HG02623 (cell line): Measurements from ENCODE around the gene SETD3.

ENCODE experiments used
- ATAC-seq: cut with Tn5 transposase; IDR thresholded peaks from one replicate; pipeline ENCODE4 v1.9.1; 2021; ENCODE audit warnings: moderate library complexity; ENCODE audit not compliant: unreplicated experiment

The SETD3 gene

GRCh38 chr14:99479906-99480869 is at the start of gene SETD3:
SETD3 (minus strand) TSS chr14:99480859; CDS start chr14:99465805, 15,054 bp downstream.
- no peak for ATAC-seq

DNA sequence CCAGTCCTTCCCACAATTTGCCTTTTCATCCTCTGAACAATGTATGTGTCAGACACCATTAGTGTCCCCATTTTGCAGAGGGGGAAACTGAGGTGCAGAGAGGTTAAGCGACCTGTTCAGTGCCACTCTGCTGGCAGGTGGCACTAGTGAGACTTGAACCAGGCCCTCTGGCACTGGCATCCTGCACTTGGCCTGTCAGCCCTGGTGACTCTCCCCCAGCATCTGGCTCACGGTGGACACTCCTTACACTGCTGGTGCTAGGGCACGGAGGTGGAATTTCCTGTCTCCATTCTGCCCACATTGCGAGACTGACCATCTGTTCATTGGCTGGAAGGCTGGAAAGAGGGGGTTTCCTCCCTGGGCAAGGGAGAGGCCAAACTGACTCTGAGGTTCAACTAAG is 49.2 kb upstream of the SETD3 start:
- ATAC-seq = no peak

GRCh38 chr14:99527427-99528076 is 46.9 kb upstream of the SETD3 start:
- ATAC-seq = no peak

DNA sequence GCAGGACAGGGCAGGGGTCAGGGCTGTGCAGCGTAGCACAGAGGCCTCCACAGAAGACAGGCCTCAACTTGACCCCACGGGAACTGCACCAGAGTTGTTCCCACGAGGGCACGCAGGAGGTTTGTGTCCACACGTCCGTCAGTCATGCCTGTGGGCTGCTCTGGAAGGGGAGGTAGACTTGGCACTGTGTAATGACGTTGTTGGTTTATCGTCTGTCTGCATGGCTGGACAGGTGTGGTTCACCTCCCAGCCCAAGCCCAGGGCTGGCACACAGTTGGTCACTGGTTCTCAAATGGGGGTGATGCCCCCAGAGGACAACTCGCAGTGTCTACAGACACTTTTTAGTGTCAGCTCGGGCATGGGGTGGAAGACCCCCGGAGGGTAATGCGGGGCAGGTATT is 46.4 kb upstream of the SETD3 start:
- no peak for ATAC-seq

- ATAC-seq = no peak
These were observed 45.0 kb upstream of the SETD3 start for GRCh38 chr14:99525699-99526080.

- no peak for ATAC-seq
These were observed 44.4 kb upstream of the SETD3 start for GRCh38 chr14:99524804-99525698.

- ATAC-seq = no peak
These were observed 43.5 kb upstream of the SETD3 start for GRCh38 chr14:99524091-99524661.

GRCh38 chr14:99523704-99524055 is 43.0 kb upstream of the SETD3 start:
- ATAC-seq = no peak

DNA sequence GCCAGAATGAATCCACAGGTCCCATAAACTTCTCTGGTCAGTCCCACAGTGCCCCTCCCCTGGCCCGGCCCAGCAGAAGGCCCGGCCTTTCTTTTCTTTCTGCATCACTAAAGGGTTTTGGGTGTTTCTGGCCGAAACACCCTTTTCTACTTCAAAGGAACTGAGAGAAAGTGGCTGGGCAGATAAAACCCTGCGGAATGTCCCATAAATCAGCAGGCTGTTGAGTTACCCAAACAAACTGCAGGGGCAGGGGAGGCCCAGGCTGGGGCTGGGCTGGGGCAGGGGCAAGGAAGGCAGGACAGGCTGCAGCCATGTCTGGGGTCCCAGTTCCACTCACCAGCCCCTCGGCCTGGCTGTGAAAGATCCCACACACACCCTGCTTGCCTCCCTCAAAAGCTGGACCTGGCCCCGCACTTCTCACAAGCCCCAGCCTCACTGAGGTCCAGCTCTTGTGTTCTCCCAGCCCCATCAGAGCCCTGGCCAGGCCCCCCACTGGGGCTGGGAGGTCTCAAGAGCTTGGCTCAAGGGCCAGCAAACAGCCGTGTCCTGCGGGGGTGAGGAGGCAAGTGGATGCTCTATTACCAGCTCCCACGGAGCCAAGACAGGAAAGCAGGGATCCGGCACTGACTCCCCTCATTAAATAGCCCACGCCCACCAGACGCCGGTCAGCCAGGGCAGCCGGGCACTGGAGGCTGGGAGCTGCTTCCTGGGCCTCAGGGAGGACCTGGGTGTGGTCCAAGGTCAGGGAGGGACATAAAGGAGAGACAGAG is 42.5 kb upstream of the SETD3 start:
- no peak for ATAC-seq

GRCh38 chr14:99522457-99522891 is 41.8 kb upstream of the SETD3 start:
- no peak for ATAC-seq

DNA sequence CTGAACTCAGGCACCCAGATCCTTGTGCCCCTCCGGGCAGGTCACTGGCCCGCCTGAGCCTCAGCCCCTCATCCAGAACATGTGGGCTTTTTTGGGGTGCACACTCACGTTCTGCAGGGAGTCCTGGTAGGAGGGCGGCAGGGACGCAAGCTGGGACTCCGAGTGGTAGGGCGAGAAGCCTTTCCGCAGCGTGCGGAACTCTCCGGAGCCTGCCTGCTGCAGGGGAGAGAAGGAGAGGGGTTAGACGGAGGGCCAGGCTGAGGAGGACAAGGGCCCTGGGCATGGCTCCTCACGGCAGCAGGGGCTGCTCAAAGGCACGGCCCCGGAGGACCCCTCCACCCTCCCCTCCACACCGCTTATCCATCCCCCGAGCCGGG is 41.4 kb upstream of the SETD3 start:
- ATAC-seq = no peak

DNA sequence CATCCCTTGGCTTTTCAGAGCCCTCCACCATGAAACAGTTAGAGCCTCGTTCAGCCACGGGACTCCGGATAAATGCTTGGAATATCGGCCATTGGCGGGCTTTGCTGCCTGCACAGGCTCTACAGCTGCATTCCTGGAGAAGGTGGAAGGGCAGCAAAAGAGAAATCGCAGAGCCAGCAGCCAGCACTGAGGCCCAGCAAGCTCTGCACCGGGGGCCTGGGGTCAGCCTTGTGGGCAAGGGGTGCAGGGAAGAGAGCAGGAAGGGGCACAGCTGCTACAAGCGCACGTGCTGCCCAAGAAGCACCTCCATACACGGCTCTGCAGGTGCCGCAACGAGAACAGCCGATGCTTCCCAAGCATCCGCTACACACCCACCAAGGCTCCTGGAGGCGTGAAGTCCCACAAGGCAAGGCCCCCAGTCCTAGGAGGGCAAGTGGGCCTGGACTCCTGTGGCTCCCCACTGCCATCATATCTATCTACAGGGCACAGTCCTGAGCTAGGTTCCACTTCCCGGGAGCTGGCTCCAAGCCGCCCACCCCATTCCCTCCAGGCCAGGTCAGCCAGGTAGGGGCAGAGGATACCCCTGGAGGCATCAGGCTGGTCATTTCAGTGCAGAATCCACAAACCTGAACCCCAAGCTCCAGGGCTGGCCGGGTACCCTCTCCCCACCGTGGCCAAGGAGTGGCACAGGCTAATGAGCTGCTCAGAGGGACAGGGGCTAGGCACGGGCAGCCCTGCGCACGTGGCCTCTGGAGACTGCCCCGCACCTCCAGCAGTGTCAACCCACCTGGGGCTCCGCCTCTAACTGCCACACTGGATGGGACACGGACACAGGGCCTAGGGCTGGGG is 40.7 kb upstream of the SETD3 start:
- no peak for ATAC-seq

GRCh38 chr14:99520571-99521081 is 40.0 kb upstream of the SETD3 start:
- no peak for ATAC-seq

- no peak for ATAC-seq
These were observed 39.3 kb upstream of the SETD3 start for GRCh38 chr14:99519931-99520421.

- no peak for ATAC-seq
These were observed 38.8 kb upstream of the SETD3 start for GRCh38 chr14:99519347-99519881.

GRCh38 chr14:99518441-99519346 is 38.0 kb upstream of the SETD3 start:
- peak; percentile 47 for ATAC-seq

GRCh38 chr14:99517643-99518381 is 37.2 kb upstream of the SETD3 start:
- ATAC-seq = no peak
